Fibroblast of upper back skin (primary cell): Measurements from ENCODE around the gene GLT1D1.

ENCODE experiments used
- DNase-seq: peaks from one replicate; pipeline ENCODE4 v3.0.0-alpha.2; 2013

The GLT1D1 gene

GRCh38 chr12:128856035-128856790 lies 2.9 kb downstream of the GLT1D1 start:
- no peak for DNase-seq

GRCh38 chr12:128856791-128857078 lies 3.5 kb downstream of the GLT1D1 start:
- DNase-seq, result no peak

DNA sequence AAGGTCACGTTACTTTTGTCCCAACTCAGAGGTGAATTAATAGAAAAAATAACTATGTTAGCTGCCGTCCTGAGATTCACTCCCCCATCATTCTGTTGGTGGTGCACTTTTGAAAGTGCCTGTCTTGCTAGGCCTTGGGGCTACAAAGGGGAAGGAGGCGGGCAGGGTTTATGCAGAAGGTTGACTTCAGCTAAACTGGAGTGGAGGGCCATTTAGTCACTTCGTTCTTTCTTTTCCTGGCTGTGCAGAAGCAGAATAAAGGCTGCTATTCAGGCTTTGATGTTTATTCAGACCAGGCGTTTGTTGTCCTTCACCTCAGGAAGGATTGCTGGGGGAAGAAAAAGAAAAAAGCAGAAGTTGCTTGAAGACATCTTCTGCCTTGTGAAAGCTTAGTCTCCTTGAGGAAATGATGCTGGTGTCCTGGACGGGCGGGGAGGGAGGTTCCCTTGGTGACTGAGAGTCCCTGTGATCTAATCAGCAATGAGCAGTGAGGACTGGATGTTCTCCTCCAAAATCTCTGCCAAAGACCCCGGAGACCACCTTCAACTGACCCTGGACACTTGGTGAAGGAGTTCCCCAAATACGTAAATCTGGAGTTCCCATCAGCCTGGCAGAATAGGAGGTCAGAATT lies 4.0 kb downstream of the GLT1D1 start:
- DNase-seq, result no peak

GRCh38 chr12:128859311-128859710 lies 6.0 kb downstream of the GLT1D1 start:
- DNase-seq, result no peak

- DNase-seq, result no peak
Observed at GRCh38 chr12:128861226-128862016, 8.1 kb downstream of the GLT1D1 start.

GRCh38 chr12:128863957-128864356 lies 10.7 kb downstream of the GLT1D1 start:
- no peak for DNase-seq

GRCh38 chr12:128864516-128865186 lies 11.4 kb downstream of the GLT1D1 start:
- DNase-seq, result no peak

DNA sequence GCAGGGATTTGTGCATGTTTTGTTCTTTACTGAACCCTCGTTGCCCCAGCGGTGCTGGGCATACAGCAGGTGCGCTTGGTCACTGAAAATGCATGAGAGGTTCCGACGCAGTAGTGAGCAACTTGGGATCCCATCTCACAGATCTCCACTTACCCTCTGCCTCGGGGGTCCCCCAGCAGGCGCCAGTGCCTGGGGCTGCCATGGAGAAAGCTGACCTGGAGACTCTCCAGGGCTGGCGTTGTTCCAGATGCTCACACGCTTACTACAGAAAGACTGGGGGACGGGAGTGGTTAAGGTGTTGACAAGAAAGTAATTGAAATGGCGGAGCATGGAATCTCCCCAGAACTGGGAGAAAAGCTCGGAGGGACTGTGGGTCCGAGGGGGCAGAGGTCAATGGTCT lies 14.2 kb downstream of the GLT1D1 start:
- no peak for DNase-seq

DNA sequence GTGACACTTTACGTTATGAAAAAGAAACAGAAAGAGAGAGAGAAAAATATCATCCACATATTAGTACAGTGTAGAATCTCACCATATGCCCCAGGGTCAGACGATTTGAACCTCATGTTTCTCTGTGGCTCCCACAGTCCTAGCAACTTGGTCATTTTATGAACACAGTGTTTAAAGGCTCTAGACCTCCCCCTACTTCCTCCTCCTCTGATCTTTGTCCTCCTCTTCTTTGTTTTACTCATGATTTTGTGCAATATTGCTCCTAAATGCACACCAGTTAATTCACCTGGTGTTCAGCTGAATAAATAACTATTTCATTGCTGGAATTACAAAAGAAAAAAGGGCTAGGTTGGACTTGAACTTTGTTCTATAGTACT lies 18.2 kb downstream of the GLT1D1 start:
- no peak for DNase-seq

DNA sequence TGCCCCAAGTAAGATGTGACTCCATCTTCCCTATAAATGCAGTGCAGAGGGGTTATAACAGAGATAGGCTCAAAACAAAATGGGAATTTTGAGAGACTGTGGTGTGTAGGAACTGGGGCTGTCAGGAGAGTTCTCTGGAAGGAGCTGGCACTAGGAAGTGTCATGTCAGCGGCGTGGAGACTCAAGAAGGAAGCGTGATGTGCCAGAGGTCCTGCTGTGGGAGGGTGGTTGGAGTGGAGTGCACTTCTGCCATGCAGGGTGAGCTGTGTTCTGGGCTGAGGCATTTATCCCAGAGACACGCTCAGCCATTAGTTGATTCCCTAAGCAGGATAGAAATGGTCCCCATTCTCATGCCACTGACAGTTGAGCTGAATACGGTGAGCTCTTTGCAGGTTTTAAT lies 19.0 kb downstream of the GLT1D1 start:
- DNase-seq, result no peak

- DNase-seq, result no peak
Observed at GRCh38 chr12:128876559-128876958, 23.3 kb downstream of the GLT1D1 start.

DNA sequence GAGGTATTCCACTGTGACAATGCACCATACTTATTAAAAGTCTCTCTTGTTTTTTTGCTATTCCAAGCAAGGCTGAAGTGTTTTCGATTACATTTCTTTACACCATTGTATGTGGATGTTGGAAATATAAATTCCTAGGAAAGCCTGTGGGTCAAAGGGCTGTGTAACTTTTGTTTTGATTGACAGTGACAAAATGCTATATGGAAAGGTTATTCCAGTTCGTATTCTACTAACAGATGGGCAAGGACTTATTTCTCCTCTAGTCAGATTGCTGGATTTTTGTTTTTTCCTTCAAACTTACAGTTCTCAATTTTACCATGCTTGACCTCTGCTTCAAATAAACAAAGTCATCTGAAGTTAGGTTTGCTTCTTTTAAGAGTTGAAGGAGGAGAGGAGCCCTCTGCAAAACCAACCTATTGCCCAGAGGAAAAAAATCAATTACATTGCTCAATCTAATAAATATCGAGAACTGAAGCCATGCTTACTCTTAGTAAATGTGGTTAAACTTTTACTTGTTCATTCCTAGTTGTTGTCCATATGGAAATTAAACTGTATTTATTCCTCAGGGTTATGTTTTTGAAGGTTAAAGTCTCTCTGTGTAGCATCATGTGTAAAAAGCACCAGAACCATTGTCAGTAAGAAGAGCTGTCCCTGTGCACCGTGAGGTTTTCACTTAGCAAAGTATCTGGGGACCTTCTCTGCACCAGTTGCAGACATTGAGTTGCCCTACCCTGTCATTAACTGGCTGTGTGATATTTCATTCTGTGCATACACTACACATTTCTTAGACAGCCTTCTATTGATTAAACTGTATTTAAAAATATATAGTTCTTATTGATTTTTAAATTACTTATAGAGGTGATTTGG lies 26.9 kb downstream of the GLT1D1 start:
- DNase-seq, result no peak

DNA sequence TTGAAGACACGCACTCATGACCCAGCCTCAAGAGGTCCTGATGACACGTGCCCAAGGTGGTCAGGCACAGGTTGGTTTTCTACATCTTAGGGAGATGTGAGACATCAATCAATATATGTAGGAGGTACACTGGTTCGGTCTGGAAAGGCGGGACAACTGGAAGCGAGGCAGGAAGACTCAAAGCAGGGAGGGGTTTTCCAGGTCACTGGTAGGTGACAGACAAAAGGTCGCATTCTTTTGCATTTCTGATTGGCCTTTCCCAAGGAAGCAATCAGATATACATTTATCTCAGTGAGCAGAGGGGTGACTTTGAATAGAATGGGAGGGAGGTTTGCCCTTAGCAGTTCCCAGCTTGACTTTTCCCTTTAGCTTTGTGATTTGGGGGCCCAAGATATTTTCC lies 38.6 kb downstream of the GLT1D1 start:
- no peak for DNase-seq

- DNase-seq, result no peak
Observed at GRCh38 chr12:128903236-128903635, 50.0 kb downstream of the GLT1D1 start.

GRCh38 chr12:128905003-128905544 lies 51.8 kb downstream of the GLT1D1 start:
- no peak for DNase-seq

- no peak for DNase-seq
Observed at GRCh38 chr12:128906485-128907137, 53.3 kb downstream of the GLT1D1 start.

DNA sequence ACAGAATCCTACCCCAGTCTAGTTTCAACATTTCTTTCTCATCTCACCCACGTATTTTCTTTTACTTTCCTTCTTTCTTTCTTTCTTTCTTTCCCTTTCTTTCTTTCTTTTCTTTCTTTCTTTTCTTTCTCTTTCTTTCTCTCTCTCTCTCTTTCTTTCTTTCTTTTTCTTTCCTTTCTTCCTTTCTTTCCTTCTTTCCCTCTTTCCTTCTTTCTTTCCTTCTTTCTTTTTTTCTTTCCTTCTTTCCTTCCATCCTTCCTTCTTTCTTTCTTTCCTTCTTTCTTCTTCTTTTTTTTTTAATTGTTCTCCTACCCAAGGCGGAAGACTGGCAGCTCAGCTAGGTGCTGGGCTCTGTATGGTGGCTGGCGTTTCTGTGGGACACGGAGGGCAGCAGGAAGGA lies 55.0 kb downstream of the GLT1D1 start:
- DNase-seq, result no peak

- DNase-seq, result no peak
Observed at GRCh38 chr12:128909653-128910052, 56.4 kb downstream of the GLT1D1 start.

DNA sequence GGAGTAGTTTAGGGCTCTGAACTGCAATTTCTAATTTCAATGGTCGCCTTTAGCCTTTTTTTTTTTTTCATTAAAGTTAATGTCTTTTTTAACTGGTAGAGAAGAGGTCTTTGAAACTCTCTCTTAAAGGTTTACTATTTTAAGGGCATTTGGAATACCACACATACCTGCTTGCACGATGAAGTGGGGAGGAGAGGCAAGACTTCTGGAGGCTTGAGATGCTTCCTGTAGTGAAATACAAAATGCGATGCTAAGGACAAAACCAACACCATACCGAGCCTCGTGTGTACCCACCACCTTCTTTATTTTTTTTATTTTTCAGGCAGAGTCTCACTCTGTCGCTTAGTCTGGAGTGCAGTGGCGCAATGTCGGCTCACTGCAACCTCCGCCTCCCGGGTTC lies 57.4 kb downstream of the GLT1D1 start:
- no peak for DNase-seq

GRCh38 chr12:128911861-128912260 lies 58.6 kb downstream of the GLT1D1 start:
- no peak for DNase-seq

DNA sequence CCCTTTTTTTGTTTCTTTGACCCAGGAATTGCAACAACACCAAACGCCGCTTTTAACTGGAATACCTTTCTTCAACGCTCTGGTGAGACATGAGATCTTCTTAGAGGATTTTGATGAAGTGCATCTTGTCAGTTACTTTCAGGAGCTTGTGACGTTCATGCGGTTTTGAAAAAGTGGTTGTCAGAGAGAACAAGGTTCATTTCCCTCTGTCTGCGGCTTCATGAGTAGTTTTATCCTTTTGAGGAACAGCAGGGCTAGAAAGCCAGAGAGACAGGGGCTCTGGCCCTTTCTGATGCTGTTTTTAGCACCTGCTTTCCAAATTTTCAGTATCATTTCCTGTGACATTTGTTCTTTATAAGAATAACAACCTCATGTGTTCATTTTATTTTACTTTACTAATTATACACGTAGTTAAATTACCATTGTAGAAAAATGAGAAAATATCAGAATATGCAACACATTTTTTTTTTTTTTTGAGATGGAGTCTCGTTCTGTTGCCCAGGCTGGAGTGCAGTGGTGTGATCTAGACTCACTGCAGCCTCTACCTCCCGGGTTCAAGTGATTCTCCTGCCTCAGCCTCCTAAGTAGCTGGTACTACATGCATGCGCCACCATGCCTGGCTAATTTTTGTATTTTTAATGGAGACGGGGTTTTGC lies 61.8 kb downstream of the GLT1D1 start:
- no peak for DNase-seq
